Kidney (tissue), 14 donors: ENCODE measurements around the gene CDC42EP3. TPM values are rescaled to one million over a fixed set of nuclear protein-coding genes. Genes with fewer than 3 reads are reported as not detected.

ENCODE experiments used
- DNase-seq, 5 donors: peaks; one replicate each; pipeline ENCODE4 v3.0.0-alpha.2; 2013 to 2020
- FAIRE-seq: peaks from 2 replicates; lab custom pipeline; 2012; peaks lifted over from hg19 to GRCh38; lab: Jason Lieb, UNC
- H3K27ac ChIP-seq, 2 donors: one replicate each; pipeline ENCODE4 v1.7.0; 2013; ENCODE audit warnings: low read depth in 2 of 2, low read length in 2 of 2, inconsistent platforms in 1 of 2
- H3K27me3 ChIP-seq: one replicate; pipeline ENCODE4 v1.7.1; 2013; ENCODE audit warnings: low read length, inconsistent platforms; ENCODE audit not compliant: control insufficient read depth, insufficient read depth
- H3K36me3 ChIP-seq, 3 donors: one replicate each; pipeline versions ENCODE4 v1.7.0 to v1.7.1; 2013; ENCODE audit warnings: low read length in 3 of 3, control low read depth in 1 of 3, inconsistent platforms in 1 of 3; ENCODE audit not compliant: insufficient read depth in 3 of 3, control insufficient read depth in 2 of 3
- H3K4me1 ChIP-seq, 3 donors: one replicate each; pipeline versions ENCODE4 v1.7.0 to v1.7.1; 2013; ENCODE audit warnings: low read length in 3 of 3, inconsistent platforms in 1 of 3, low read depth in 1 of 3; ENCODE audit not compliant: control insufficient read depth in 2 of 3, insufficient read depth in 2 of 3
- H3K4me3 ChIP-seq, 3 donors: one replicate each; pipeline versions ENCODE4 v1.7.0 to v1.8.1; 2013; ENCODE audit warnings: low read length in 3 of 3, control low read depth in 1 of 3, inconsistent platforms in 1 of 3
- H3K9ac ChIP-seq, 3 donors: one replicate each; pipeline versions ENCODE4 v1.7.0 to v1.7.1; 2013; ENCODE audit warnings: low read length in 3 of 3, control low read depth in 1 of 3, inconsistent platforms in 1 of 3
- H3K9me3 ChIP-seq, 3 donors: one replicate each; pipeline versions ENCODE4 v1.7.0 to v1.7.1; 2013; ENCODE audit warnings: low read length in 3 of 3, control low read depth in 1 of 3, inconsistent platforms in 1 of 3; ENCODE audit not compliant: control insufficient read depth in 2 of 3, insufficient read depth in 1 of 3
- intact Hi-C: fragments of 100-400 bp; cut with DNase I; formaldehyde crosslinking; loops from one replicate; pipeline ENCODE4 v1.11.1; 2022
- polyA plus RNA-seq: library from polyadenylated mRNA; stranded (reverse); fragments of 350-450 nt; fragmentation: Illumina TruSeq; extraction: RNeasy Lipid Tissue Mini Kit (QIAGEN cat#74804); gene quantifications from one replicate; pipeline ENCODE4 v1.2.3, GENCODE V29; 2014; ENCODE audit warnings: low read depth, low replicate concordance; ENCODE audit not compliant: insufficient read depth
- total RNA-seq: library from RNA; stranded (reverse); fragmentation: NEBNext Ultra II Directional; extraction: Animal tissue kit (Norgen Biotek cat#: 25700); gene quantifications from one replicate; pipeline ENCODE4 v1.2.1, GENCODE V29; 2021
- TF ChIP-seq, protein P1 (sequence below): IDR thresholded peaks from 3 replicates; pipeline ENCODE4 v1.5.1; 2012; ENCODE audit warnings: mild to moderate bottlenecking, moderate library complexity, borderline replicate concordance; ENCODE audit not compliant: insufficient read depth; ENCODE audit errors: extremely low read depth
- donor health status: control.
- donor health status: control.
- donor health status: control.
- donor health status: control.
- donor health status: control.
- donor health status: DM: yes; HTN: yes; CAD: no.
- donor health status: Normal renal cell carcinoma (clear cell type).

The CDC42EP3 gene
- total and polyA plus RNA-seq, 2 donors from 2014 or later, result 21.3 to 34.1 TPM

DNA sequence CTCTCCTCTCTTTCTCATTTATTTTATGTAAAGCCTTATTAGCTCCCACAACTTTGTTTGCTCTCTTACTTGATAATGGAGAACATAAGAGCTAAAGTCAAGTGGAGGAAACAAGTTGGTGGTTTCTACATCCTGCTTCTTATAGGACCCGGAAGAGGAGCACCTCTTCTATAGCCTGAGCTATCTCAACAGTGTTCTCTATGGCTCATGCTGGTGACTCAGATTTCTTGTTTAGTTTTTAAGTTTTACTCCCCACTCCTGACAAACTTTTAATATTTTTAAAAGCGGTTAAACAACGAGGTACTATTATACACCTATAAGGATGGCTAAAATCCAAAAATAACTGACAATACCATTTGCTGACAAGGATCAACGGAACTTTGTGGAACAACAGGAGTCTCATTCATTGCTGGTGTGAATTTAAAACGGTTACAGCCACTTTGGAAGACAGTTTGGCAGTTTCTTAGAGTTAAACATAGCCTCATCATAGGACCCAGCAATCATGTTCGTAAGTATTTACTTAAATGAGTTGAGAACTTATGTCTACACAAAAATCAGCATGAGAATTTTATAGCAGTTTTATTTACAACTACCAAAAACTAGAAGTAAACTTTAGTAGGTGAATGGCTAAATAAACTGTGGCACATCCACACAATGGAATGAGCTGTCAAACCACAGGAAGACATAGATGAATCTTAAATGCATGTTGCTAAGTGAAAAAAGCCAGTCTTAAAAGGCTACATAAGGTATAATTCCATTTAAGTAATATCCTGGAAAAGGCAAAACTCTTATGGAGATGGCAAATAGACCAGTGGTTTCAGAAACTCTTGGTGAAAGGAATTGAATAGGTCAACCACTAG, 12.7 kb upstream of the CDC42EP3 start:
- intact Hi-C loops, result no loop called here
- no peak overlapping the region for H3K4me3 ChIP-seq
- no peak overlapping the region for H3K9ac ChIP-seq
- TF ChIP-seq, protein P1, sequence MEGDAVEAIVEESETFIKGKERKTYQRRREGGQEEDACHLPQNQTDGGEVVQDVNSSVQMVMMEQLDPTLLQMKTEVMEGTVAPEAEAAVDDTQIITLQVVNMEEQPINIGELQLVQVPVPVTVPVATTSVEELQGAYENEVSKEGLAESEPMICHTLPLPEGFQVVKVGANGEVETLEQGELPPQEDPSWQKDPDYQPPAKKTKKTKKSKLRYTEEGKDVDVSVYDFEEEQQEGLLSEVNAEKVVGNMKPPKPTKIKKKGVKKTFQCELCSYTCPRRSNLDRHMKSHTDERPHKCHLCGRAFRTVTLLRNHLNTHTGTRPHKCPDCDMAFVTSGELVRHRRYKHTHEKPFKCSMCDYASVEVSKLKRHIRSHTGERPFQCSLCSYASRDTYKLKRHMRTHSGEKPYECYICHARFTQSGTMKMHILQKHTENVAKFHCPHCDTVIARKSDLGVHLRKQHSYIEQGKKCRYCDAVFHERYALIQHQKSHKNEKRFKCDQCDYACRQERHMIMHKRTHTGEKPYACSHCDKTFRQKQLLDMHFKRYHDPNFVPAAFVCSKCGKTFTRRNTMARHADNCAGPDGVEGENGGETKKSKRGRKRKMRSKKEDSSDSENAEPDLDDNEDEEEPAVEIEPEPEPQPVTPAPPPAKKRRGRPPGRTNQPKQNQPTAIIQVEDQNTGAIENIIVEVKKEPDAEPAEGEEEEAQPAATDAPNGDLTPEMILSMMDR, result no peak
- DNase-seq (no peak), FAIRE-seq (no peak)
- H3K36me3 ChIP-seq, result no peaks in the 10 kb centered on the region
- no peaks in the 10 kb centered on the region for H3K9me3 ChIP-seq
- H3K27ac ChIP-seq, result no peak overlapping the region
- no peaks in the 10 kb centered on the region for H3K27me3 ChIP-seq
- H3K4me1 ChIP-seq, result no peaks in the 10 kb centered on the region

DNA sequence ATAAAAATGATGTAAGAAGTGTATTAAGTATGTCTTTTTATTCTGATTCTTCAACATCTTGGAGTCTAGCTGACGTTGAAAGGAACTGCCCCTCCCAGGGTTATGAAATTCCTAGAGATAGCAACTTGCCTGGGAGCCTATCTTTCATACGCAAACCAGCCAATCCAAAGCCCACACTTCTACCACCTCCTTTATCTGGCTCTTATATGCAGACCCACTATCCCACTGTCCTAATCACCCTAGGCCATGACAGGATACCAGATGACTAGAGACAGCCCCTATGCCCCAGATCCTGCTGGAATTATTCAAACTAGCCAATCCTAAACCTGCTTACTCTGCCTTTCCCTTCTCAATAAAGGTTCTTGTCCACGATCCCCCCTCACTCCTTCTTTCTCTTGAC, 11.8 kb upstream of the CDC42EP3 start:
- no peaks in the 10 kb centered on the region for H3K27me3 ChIP-seq
- no peak for DNase-seq
- TF ChIP-seq, protein P1, result no peak
- H3K36me3 ChIP-seq, result no peaks in the 10 kb centered on the region
- H3K9ac ChIP-seq, result no peak overlapping the region
- H3K4me3 ChIP-seq, result no peak overlapping the region
- H3K4me1 ChIP-seq, result no peaks in the 10 kb centered on the region
- no peak overlapping the region for H3K27ac ChIP-seq
- intact Hi-C loops, result no loop called here
- no peak for FAIRE-seq
- no peaks in the 10 kb centered on the region for H3K9me3 ChIP-seq

DNA sequence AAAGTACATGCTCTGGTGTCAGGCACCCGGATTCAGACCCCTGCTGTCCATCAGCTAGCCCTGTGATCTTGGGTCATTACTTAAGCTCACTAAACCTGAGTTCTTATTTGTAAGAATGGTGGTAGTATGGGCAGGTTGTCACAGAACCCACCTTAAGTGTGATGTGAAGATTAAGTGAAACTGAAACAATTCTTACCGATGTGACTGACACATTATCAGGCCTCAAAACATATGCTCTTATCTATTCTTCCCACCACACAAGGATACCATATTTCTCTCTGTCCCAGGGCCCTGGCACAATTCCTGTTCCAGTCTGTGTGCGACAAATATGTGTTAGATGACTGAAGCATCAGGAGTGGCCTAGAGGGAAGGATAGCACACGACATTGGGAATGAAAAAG, 11.0 kb upstream of the CDC42EP3 start:
- TF ChIP-seq, protein P1, result no peak
- Histone ChIP-seq H3K27me3 (no peaks in the 10 kb centered on the region), H3K4me1 (no peaks in the 10 kb centered on the region), H3K9ac (no peak overlapping the region), H3K36me3 (no peaks in the 10 kb centered on the region), H3K9me3 (no peaks in the 10 kb centered on the region), H3K27ac (no peak overlapping the region), H3K4me3 (no peak overlapping the region)
- FAIRE-seq (no peak), DNase-seq (no peak)
- intact Hi-C loops, result no loop called here
